ENCODE measurements around the gene PAPPA. TPM values are rescaled to one million over a fixed set of nuclear protein-coding genes. Genes with fewer than 3 reads are reported as not detected.

Gene PAPPA
- total RNA-seq, 2 experiments from 2014 or later = not detected

- H3K4me3 Mint-ChIP-seq = no peak overlapping the region
- H3K36me3 Mint-ChIP-seq = no peaks in the 10 kb centered on the region
- peaks cover 4% of the 10 kb centered on the region for H3K4me1 Mint-ChIP-seq
- ATAC-seq (ENCODE audit: low read depth) (no peak), DNase-seq (no peak)
- peaks cover 54% of the 10 kb centered on the region for H3K27me3 Mint-ChIP-seq
- POLR2A ChIA-PET = no interaction called here
- no peak overlapping the region for H3K27ac Mint-ChIP-seq
- no peaks in the 10 kb centered on the region for H3K9me3 Mint-ChIP-seq
Observed at GRCh38 chr9:116156621-116157314, 3.2 kb downstream of the PAPPA start.

GRCh38 chr9:116157436-116158138 lies 4.0 kb downstream of the PAPPA start:
- ATAC-seq (ENCODE audit: low read depth) = no peak
- Mint-ChIP-seq H3K4me1 (peaks cover 4% of the 10 kb centered on the region), H3K9me3 (no peaks in the 10 kb centered on the region), H3K4me3 (no peak overlapping the region), H3K36me3 (no peaks in the 10 kb centered on the region), H3K27ac (no peak overlapping the region), H3K27me3 (peaks cover 47% of the 10 kb centered on the region)
- POLR2A ChIA-PET = no interaction called here
- DNase-seq = no peak

- Mint-ChIP-seq H3K27ac (no peak overlapping the region), H3K36me3 (no peaks in the 10 kb centered on the region), H3K4me3 (no peak overlapping the region), H3K9me3 (no peaks in the 10 kb centered on the region), H3K4me1 (no peaks in the 10 kb centered on the region), H3K27me3 (peaks cover 20% of the 10 kb centered on the region)
- DNase-seq (no peak), ATAC-seq (ENCODE audit: low read depth) (no peak)
- POLR2A ChIA-PET = no interaction called here
Observed at GRCh38 chr9:116160676-116161571, 7.3 kb downstream of the PAPPA start.

GRCh38 chr9:116162241-116162781 lies 8.7 kb downstream of the PAPPA start:
- no peak overlapping the region for H3K27ac Mint-ChIP-seq
- POLR2A ChIA-PET = no interaction called here
- peaks cover 7% of the 10 kb centered on the region for H3K27me3 Mint-ChIP-seq
- H3K4me3 Mint-ChIP-seq = no peak overlapping the region
- H3K4me1 Mint-ChIP-seq = no peaks in the 10 kb centered on the region
- ATAC-seq (ENCODE audit: low read depth) (no peak), DNase-seq (no peak)
- no peaks in the 10 kb centered on the region for H3K36me3 Mint-ChIP-seq
- H3K9me3 Mint-ChIP-seq = no peaks in the 10 kb centered on the region

- no peak overlapping the region for H3K4me3 Mint-ChIP-seq
- H3K27me3 Mint-ChIP-seq = peaks cover 4% of the 10 kb centered on the region
- POLR2A ChIA-PET = no interaction called here
- no peaks in the 10 kb centered on the region for H3K4me1 Mint-ChIP-seq
- no peak for DNase-seq
- no peaks in the 10 kb centered on the region for H3K36me3 Mint-ChIP-seq
- no peak for ATAC-seq (ENCODE audit: low read depth)
- no peak overlapping the region for H3K27ac Mint-ChIP-seq
- no peaks in the 10 kb centered on the region for H3K9me3 Mint-ChIP-seq
Observed at GRCh38 chr9:116163293-116164055, 9.9 kb downstream of the PAPPA start.

GRCh38 chr9:116165912-116166311 lies 12.3 kb downstream of the PAPPA start:
- Mint-ChIP-seq H3K9me3 (no peaks in the 10 kb centered on the region), H3K36me3 (no peaks in the 10 kb centered on the region), H3K4me3 (no peak overlapping the region), H3K27me3 (no peaks in the 10 kb centered on the region), H3K4me1 (no peaks in the 10 kb centered on the region), H3K27ac (no peak overlapping the region)
- POLR2A ChIA-PET = no interaction called here
- no peak for DNase-seq
- no peak for ATAC-seq (ENCODE audit: low read depth)

- POLR2A ChIA-PET = no interaction called here
Observed at GRCh38 chr9:116166713-116167112, 13.1 kb downstream of the PAPPA start.

GRCh38 chr9:116168231-116168630 lies 14.6 kb downstream of the PAPPA start:
- Mint-ChIP-seq H3K4me1 (no peaks in the 10 kb centered on the region), H3K9me3 (no peaks in the 10 kb centered on the region), H3K4me3 (no peak overlapping the region), H3K27ac (no peak overlapping the region), H3K36me3 (no peaks in the 10 kb centered on the region), H3K27me3 (no peaks in the 10 kb centered on the region)
- ATAC-seq (ENCODE audit: low read depth) = no peak
- no peak for DNase-seq
- POLR2A ChIA-PET = no interaction called here

More at GRCh38 chr9:116166713-116167112, 13.1 kb downstream of the PAPPA start:
- Mint-ChIP-seq H3K36me3 (no peaks in the 10 kb centered on the region), H3K27ac (no peak overlapping the region), H3K9me3 (no peaks in the 10 kb centered on the region), H3K4me1 (no peaks in the 10 kb centered on the region), H3K4me3 (no peak overlapping the region), H3K27me3 (no peaks in the 10 kb centered on the region)
- DNase-seq = no peak
- no peak for ATAC-seq (ENCODE audit: low read depth)

- no peaks in the 10 kb centered on the region for H3K4me1 Mint-ChIP-seq
- H3K4me3 Mint-ChIP-seq = no peak overlapping the region
- POLR2A ChIA-PET = no interaction called here
- no peaks in the 10 kb centered on the region for H3K27me3 Mint-ChIP-seq
- ATAC-seq (ENCODE audit: low read depth) = no peak
- H3K27ac Mint-ChIP-seq = no peak overlapping the region
- no peaks in the 10 kb centered on the region for H3K36me3 Mint-ChIP-seq
- no peaks in the 10 kb centered on the region for H3K9me3 Mint-ChIP-seq
- DNase-seq = no peak
Observed at GRCh38 chr9:116172216-116172615, 18.6 kb downstream of the PAPPA start.

GRCh38 chr9:116174347-116174746 lies 20.8 kb downstream of the PAPPA start:
- Mint-ChIP-seq H3K27ac (no peak overlapping the region), H3K27me3 (no peaks in the 10 kb centered on the region), H3K9me3 (no peaks in the 10 kb centered on the region), H3K4me3 (no peak overlapping the region), H3K36me3 (no peaks in the 10 kb centered on the region), H3K4me1 (no peaks in the 10 kb centered on the region)
- no peak for DNase-seq
- no peak for ATAC-seq (ENCODE audit: low read depth)
- POLR2A ChIA-PET = no interaction called here

GRCh38 chr9:116175614-116176013 lies 22.0 kb downstream of the PAPPA start:
- H3K4me1 Mint-ChIP-seq = no peaks in the 10 kb centered on the region
- POLR2A ChIA-PET = no interaction called here
- no peaks in the 10 kb centered on the region for H3K27me3 Mint-ChIP-seq
- H3K9me3 Mint-ChIP-seq = no peaks in the 10 kb centered on the region
- H3K4me3 Mint-ChIP-seq = no peak overlapping the region
- no peak for ATAC-seq (ENCODE audit: low read depth)
- no peak for DNase-seq
- no peak overlapping the region for H3K27ac Mint-ChIP-seq
- H3K36me3 Mint-ChIP-seq = no peaks in the 10 kb centered on the region

- Mint-ChIP-seq H3K4me1 (no peaks in the 10 kb centered on the region), H3K9me3 (no peaks in the 10 kb centered on the region), H3K36me3 (no peaks in the 10 kb centered on the region), H3K27me3 (no peaks in the 10 kb centered on the region), H3K4me3 (no peak overlapping the region), H3K27ac (no peak overlapping the region)
- ATAC-seq (ENCODE audit: low read depth) (no peak), DNase-seq (no peak)
- POLR2A ChIA-PET = no interaction called here
Observed at GRCh38 chr9:116178481-116179211, 25.1 kb downstream of the PAPPA start.
